Erythroblast (primary cell): ENCODE data around the gene LIPT2.

ENCODE experiments used
- GATA1 ChIP-seq: IDR thresholded peaks from 2 replicates; pipeline ENCODE4 v1.6.1; 2011; ENCODE audit warnings: low read depth, mild to moderate bottlenecking, control low read depth, low read length, moderate library complexity
- POLR2A ChIP-seq: IDR thresholded peaks from 2 replicates; pipeline ENCODE4 v1.6.1; 2011; ENCODE audit warnings: mild to moderate bottlenecking, low read length

DNA sequence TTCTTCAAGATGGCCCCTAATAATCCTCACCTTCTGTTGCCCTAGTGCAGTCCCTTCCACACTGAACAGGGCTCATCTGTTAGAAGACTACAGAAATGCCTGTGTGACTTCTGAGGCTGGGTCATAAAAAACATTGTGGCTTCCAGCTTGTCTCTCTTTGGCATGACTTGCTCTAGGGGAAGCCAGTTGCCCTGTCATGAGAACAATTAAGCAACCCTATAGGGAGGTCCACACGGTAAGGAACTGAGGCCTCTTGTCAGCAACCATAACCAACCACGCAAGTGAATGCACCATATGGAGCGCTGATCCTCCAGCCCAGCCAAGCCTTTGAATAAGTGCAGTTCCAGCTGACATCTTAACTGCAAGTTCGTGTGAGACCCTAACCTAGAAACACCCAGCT, 2.6 kb downstream of the LIPT2 start:
- TF ChIP-seq POLR2A: no peak
- TF ChIP-seq GATA1: no peak
